ENCODE results near the gene HOTAIR.

GRCh38 chr12:53932915-53933314, 41.8 kb downstream of the HOTAIR start:
- TF ChIP-seq CTCF (IDR thresholded peaks at IDR 0.05) (no peak), POLR2AphosphoS5 (IDR thresholded peaks at IDR 0.05) (no peak), POLR2A (IDR thresholded peaks at IDR 0.05) (no peak)
